Medulla oblongata (tissue), 1 donor: ENCODE data around the gene HS6ST1.

Source experiments
- DNase-seq: peaks from one replicate; pipeline ENCODE4 v3.0.0-alpha.2; 2015; ENCODE audit errors: extremely low spot score

HS6ST1 gene

GRCh38 chr2:128347701-128348539 is 29.3 kb upstream of the HS6ST1 start:
- DNase-seq, result peak; percentile 81

GRCh38 chr2:128347171-128347558 is 28.5 kb upstream of the HS6ST1 start:
- DNase-seq, result no peak

- DNase-seq, result no peak
Measured at GRCh38 chr2:128346291-128347170, 27.9 kb upstream of the HS6ST1 start.

DNA sequence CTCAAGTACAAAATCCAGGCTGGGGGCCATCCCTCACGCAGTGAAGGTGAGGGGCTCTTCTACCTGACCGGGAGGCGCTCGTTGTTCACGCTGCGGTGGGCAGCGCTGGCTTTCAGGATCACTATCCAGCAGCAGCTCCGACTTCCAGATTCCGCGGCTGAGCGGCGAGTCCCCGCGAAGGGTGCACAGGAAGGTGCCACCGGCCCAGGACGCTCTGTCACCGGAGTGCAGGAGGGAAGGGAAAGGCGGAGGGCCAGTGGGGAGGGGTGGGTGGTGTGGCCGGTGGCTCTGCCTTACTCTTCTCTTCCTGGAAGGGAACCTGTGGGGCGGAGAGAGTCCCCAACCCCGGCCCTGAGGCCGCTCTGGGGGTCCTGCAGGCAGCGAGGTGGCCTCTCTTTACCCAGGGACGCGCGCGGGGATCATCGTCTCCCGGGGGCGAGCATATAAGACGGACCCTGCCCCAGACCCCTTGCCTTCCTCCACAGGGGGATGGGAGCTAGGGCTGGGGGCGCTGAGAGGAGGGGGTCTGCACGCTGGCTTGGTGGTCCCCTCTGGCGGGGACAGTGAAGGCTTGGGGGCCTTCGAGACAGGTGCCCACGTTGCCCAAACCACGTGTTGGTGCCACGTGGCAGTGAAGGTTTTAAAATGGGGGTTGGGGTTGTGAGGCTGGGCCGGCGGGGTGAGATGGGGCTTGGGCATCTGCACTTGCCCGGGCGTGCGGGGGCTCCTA is 26.9 kb upstream of the HS6ST1 start:
- no peak for DNase-seq

DNA sequence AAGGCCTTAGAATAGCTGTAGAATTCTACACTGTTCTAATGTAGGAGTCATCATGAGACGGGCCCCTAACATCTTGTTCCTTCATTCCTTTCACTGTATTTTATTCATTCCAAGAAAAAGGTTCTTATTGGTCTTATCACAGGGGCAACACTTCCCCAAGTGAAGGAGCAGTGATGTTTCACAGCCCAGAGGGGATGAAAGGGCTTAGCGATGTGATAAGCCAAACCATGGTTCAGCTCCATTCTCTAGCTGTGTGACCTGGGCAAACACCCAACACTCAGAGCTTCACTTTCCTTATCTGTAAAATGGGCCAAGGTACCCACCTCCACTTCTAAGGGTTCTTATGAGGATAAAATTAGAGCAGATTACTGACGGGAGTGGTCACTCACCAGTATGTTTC is 25.4 kb upstream of the HS6ST1 start:
- DNase-seq, result no peak

- no peak for DNase-seq
Measured at GRCh38 chr2:128343459-128343858, 24.8 kb upstream of the HS6ST1 start.

DNA sequence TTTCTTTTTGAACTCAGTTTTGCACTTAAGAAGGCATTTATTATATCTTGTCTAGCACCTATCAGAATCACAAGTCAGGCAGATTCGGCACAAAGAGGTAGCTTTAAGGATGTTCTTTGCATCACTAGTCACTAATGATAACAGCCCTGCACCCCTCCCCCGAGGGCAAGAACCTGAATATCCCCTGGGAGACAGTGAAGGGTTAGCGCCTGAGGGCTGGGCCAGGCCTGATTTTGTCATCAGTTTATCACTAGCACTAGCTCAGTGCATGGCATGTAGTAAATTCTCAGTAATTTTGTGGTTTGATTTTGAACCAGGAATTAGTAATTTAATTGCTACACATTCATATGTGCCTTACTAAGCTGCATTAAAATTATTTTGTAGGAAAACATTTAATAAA is 23.9 kb upstream of the HS6ST1 start:
- DNase-seq, result no peak

- DNase-seq, result no peak
Measured at GRCh38 chr2:128341621-128342020, 23.0 kb upstream of the HS6ST1 start.

DNA sequence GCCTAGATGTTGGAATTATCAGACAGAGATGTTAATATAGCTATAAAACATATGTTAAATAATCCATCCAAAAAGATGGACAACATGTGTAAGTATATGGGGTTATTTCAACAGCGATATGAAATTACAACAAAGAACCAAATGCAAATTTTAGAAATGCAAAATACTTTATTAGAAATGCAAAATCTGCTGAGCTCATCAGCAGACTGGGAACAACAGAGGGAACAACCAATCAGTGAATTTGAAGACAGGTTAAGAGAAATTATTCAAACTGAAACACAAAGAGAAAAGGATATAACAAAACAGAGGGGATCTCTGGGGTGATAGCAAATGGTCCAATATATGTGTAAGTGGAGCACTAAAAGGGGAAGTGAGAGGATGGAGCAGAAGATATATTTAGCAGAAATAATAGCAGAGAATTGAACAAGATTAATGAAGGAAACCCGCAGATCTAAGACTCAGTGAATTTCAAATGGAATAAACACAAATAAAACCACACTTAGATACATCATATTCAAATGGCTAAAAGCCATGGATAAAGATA is 13.5 kb upstream of the HS6ST1 start:
- DNase-seq, result no peak

DNA sequence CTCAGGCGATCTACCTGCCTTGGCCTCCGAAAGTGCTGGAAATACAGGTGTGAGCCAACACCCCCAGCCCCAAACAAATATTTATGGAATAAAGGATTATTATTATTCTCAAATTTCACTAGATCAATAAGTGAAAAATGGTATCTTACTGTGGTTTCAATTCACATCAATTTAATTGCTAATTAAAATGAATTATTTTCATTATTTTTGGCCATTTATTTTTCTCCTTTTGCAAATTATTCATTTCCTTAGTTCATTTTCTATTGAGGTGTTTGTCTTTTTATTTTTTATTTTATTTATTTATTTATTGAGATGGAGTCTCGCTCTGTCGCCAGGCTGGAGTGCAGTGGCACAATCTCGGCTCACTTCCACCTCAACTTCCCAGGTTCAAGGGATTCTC is 11.9 kb upstream of the HS6ST1 start:
- DNase-seq, result no peak

- DNase-seq, result no peak
Measured at GRCh38 chr2:128329607-128330006, 10.9 kb upstream of the HS6ST1 start.

DNA sequence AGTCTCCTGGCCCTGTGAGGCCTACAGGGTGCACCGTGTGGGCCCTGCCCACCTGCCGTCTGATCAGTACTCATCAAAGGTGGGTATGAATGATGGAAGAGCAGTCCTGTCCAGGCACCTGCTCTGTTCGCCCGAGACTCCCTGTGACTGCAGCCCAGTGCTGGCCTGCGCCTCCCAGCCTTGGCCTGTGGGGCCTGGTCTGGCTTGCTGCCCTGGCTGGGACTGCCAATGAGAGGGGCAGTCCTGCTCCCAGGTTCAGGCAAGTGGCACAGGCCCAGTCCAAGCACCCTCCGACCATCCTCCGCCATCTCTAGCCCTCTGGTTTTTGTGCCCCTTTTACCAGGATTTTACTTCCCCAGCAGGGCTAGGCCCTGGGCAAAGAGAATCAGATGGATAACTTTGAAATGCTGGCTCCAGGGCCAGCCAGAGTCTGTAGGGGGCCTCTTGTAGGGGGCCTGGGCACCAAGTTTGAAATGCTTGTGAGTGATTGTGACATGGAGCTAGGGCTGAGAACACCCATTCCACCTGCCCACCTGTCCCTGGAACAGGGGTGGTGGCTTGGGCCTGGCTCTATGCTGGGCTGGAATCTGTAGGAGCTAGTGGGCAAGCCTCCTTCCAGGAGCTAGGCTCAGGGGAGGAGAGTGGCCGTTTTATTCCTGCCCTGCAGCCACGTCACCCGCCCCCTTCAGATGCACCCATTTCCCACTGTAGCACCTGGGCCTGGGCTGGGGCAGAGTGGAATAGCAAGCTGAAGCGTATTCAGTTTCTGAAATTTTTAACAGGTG is 8.7 kb upstream of the HS6ST1 start:
- DNase-seq, result no peak

DNA sequence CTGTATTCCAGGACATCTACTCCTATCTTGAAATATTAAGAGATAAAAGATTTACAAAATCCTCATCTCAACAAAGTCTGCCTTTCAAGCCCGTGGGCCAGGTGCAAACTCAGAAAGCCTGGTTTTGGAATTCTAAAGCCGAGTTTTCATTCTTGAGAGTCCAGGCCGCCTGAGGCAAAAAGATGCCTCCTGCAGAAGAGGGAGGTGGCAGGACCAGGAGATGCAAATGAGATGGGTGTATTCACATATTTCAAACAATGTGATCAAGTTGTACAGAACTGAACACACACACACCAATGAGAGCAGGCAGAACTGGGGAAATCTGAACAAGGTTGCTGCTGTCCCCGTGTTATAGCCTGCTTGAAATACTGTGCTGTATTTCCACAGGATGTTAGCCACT is 7.7 kb upstream of the HS6ST1 start:
- DNase-seq, result no peak

GRCh38 chr2:128325611-128326181 is 7.0 kb upstream of the HS6ST1 start:
- DNase-seq, result no peak

DNA sequence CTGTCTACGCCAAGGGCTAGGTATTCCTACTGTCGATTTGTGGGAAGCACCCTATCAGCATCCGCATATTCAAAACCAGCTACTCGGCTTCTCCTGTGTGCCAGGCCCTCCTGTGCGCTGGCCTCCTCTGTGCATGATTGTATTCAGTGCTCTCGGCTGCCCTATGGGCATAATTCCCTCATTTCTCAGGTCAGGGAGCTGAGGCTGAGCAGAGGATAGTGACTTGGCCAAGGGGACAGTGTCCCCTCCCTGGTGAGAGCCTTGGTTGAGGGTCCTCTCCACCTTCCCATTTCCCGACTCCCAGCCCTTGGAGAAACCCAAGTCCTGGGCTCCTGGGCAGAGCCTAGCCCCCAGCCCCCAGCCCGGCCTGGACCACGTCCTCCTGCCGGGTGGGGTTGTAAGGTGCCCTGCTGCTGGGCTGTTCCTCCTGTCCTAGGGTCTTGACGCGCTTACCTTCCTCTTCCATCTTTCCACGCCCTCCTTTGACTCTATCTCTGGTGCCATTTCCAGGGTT is 6.3 kb upstream of the HS6ST1 start:
- no peak for DNase-seq

DNA sequence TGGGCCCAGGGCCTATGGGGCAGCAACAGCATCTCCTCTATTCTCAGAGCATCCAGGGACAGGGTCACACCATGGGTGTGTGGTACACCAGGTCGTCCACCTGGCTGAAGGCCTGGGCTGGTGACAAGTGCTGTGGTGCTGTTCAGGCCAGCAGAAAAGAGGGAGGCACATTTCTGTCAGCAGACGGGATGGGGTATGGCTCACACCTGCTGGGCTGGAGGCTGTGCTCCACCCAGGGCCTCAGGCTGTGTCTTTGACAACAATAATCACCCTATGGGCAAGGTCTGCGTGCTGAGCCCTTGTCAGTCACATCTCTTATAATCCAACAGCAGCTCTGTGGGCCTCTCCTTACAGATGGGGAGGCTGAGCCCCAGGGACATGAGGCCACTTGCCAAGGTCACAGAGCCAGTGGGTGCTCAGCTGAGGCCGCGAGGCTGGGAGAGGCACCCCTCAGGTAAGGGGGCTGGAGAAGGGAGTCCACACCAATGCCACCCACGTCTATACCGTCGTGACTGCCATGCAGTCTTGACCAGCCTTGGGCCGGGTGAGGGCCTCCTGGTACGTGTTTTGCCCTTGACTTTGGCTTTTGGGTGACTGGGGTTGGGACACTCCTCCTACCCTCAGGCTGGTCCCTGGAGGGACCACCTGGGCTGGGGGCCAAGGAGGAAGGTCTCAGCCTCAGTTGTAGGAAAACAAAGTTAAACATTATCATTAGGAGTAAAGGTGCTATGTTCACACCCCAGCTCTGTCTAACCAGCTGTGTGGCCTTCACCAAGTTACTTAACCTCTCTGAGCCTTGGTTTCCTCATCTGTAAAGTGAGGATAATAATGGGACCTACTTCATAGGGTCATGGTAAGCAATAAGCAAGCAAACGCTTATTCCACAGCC is 5.6 kb upstream of the HS6ST1 start:
- no peak for DNase-seq

GRCh38 chr2:128323555-128323931 is 4.9 kb upstream of the HS6ST1 start:
- no peak for DNase-seq

DNA sequence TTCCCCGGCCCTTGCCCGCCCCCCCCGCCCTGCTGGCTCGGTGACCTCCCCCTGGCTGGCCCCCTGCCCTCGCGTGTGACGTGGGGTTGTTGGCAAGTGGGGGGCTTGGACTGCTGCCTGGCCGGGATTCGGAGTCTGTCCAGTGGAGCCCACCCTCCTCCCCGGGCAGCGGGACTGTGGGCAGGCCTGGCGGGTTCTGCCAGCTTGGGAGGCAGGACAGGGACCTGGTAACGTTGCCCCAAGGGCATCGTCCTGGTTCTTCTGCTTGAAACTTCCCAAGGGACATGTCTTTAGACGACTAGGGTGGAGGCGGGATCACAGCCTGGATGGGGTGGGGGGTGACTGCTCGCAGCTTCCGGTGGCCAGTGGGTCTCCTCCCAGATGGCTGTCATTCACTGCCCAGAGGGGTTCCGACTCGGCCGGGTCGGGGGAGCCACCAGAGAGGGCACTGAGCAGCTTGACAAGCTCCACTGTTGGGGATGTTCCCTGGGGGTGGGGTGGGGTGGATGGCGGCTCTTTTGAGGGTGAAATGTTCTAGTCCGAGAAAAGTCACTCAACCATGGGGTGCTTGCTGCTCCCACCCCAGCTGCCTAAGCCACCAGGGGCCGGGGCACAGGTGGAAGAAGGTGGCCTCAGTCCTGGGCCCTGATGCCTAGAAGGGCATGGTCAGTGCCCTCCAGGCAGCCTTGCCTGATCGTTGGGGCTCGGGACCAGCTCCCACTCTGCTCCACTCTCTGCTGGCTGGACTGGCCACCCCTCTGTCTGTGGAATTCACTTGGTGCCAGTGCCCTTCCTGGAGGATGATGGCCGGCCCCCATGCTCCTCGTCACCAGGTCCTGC is 4.3 kb upstream of the HS6ST1 start:
- no peak for DNase-seq
